Activated CD4-positive, alpha-beta T cell treated with anti-CD3 and anti-CD28 coated beads, Interleukin-2, amount 50 U/mL, for 16 hours (primary cell): ENCODE results near the gene CES2.
"Not testable (repeated sequence)": the region's sequence is repeated elsewhere in the genome, so short reads cannot be mapped to it uniquely, and the experiment has no call there.

Source experiments
- DNase-seq: peaks from one replicate; pipeline ENCODE4 v3.0.0-alpha.2; 2020

Gene CES2

GRCh38 chr16:66986559-66986958, 51.2 kb downstream of the CES2 start:
- DNase-seq, result no peak

- peak; percentile 17 for DNase-seq
Observed at GRCh38 chr16:66988197-66988788, 53.0 kb downstream of the CES2 start, which contains the start of gene CES4A. CES4A (plus strand) TSS chr16:66988589; CDS start chr16:66988773, 184 bp downstream.

- no peak for DNase-seq
Observed at GRCh38 chr16:66991545-66992077, 56.3 kb downstream of the CES2 start.

GRCh38 chr16:66993558-66993957, 58.2 kb downstream of the CES2 start:
- DNase-seq, result not testable (repeated sequence)
